Hepatocyte (in vitro differentiated cells): Measurements from ENCODE around the gene MINK1. TPM values are rescaled to one million over a fixed set of nuclear protein-coding genes. Genes with fewer than 3 reads are reported as not detected.

Experiments
- DNase-seq: peaks from one replicate; pipeline ENCODE4 v3.0.0-alpha.2; 2016; ENCODE audit warnings: low spot score
- H2AFZ ChIP-seq: fragments of 200-600 bp; sonication (generic); 2 replicates; pipeline ENCODE4 v1.6.0; 2016; ENCODE audit warnings: antibody characterized with exemption, mild to moderate bottlenecking
- H3K27ac ChIP-seq: fragments of 200-600 bp; sonication (generic); 2 replicates; pipeline ENCODE4 v1.5.1; 2016; ENCODE audit warnings: mild to moderate bottlenecking
- H3K27me3 ChIP-seq: fragments of 200-600 bp; sonication (generic); 2 replicates; pipeline ENCODE4 v1.6.1; 2016
- H3K36me3 ChIP-seq: fragments of 200-600 bp; sonication (generic); replicated peaks from 2 replicates; pipeline ENCODE4 v1.5.1; 2016; ENCODE audit warnings: low read depth; ENCODE audit not compliant: insufficient read depth
- H3K4me1 ChIP-seq: fragments of 200-600 bp; sonication (generic); 2 replicates; pipeline ENCODE4 v1.5.1; 2016; ENCODE audit warnings: mild to moderate bottlenecking, moderate library complexity; ENCODE audit not compliant: insufficient read depth
- H3K4me2 ChIP-seq: fragments of 200-600 bp; sonication (generic); 2 replicates; pipeline ENCODE4 v1.6.0; 2016
- H3K4me3 ChIP-seq: fragments of 200-600 bp; sonication (generic); 2 replicates; pipeline ENCODE4 v1.5.1; 2016; ENCODE audit warnings: mild to moderate bottlenecking
- H3K79me2 ChIP-seq: fragments of 200-600 bp; sonication (generic); 2 replicates; pipeline ENCODE4 v1.6.0; 2017; ENCODE audit warnings: mild to moderate bottlenecking
- H3K9me2 ChIP-seq: fragments of 200-600 bp; sonication (generic); replicated peaks from 2 replicates; pipeline ENCODE4 v1.6.0; 2017; ENCODE audit warnings: mild to moderate bottlenecking; ENCODE audit not compliant: insufficient read depth
- H3K9me3 ChIP-seq: fragments of 200-600 bp; sonication (generic); 2 replicates; pipeline ENCODE4 v1.5.1; 2016; ENCODE audit warnings: low read depth, mild to moderate bottlenecking
- H4K20me1 ChIP-seq: fragments of 200-600 bp; sonication (generic); 2 replicates; pipeline ENCODE4 v1.6.0; 2016; ENCODE audit warnings: mild to moderate bottlenecking; ENCODE audit not compliant: insufficient read depth, poor library complexity, severe bottlenecking
- CTCF ChIP-seq: fragments of 200-600 bp; sonication (generic); IDR thresholded peaks from 2 replicates; pipeline ENCODE4 v1.5.1; 2016; ENCODE audit warnings: antibody characterized with exemption, mild to moderate bottlenecking; ENCODE audit not compliant: poor library complexity
- EZH2 ChIP-seq: fragments of 200-600 bp; sonication (generic); IDR thresholded peaks from 2 replicates; pipeline ENCODE4 v1.6.1; 2016; ENCODE audit warnings: antibody characterized with exemption, mild to moderate bottlenecking, borderline replicate concordance
- EZH2phosphoT487 ChIP-seq: fragments of 200-600 bp; sonication (generic); IDR thresholded peaks from one replicate; pipeline ENCODE4 v1.6.1; 2018; ENCODE audit warnings: antibody characterized with exemption, mild to moderate bottlenecking, low read depth, moderate library complexity; ENCODE audit not compliant: unreplicated experiment, severe bottlenecking
- WGBS: methylation state at CpG from one replicate; pipeline ENCODE4 v1.1.6; 2016; ENCODE audit warnings: low lambda C conversion rate; ENCODE audit errors: missing lambda C conversion rate; 5-methylcytosine and 5-hydroxymethylcytosine counted together
- polyA plus RNA-seq: library from polyadenylated mRNA; unstranded; fragments of >200 nt; fragmentation: Nextera tagmentation; extraction: Ambion mirVana; gene quantifications from 2 replicates; pipeline ENCODE4 v1.2.1, GENCODE V29; 2016
- total RNA-seq: library from RNA; depleted of rRNA; stranded (reverse); fragments of >200 nt; gene quantifications from 2 replicates; pipeline ENCODE4 v1.2.3, GENCODE V29; 2014

Gene MINK1
- total and polyA plus RNA-seq, 2 experiments from 2014 or later = 39.7 to 45.3 TPM

GRCh38 chr17:4938069-4938491 is 104.9 kb downstream of the MINK1 start:
- H3K4me3 ChIP-seq = no peak overlapping the region
- peaks cover 41% of the 10 kb centered on the region for H3K79me2 ChIP-seq
- WGBS = 94% methylated on average over 11 of the region's 11 CpGs
- H3K4me2 ChIP-seq = peak overlapping the region; percentile 94
- no peak overlapping the region for H2AFZ ChIP-seq
- no peaks in the 10 kb centered on the region for H3K27me3 ChIP-seq
- H3K27ac ChIP-seq = no peak overlapping the region
- H3K36me3 ChIP-seq = no peaks in the 10 kb centered on the region
- no peaks in the 10 kb centered on the region for H4K20me1 ChIP-seq
- no peaks in the 10 kb centered on the region for H3K9me3 ChIP-seq
- peaks cover 23% of the 10 kb centered on the region for H3K4me1 ChIP-seq
- TF ChIP-seq EZH2 (no peak), EZH2phosphoT487 (no peak), CTCF (no peak)
- no peak for DNase-seq
- H3K9me2 ChIP-seq = no peaks in the 10 kb centered on the region

- no peak for TF ChIP-seq EZH2
- no peak for TF ChIP-seq EZH2phosphoT487
- TF ChIP-seq CTCF = no peak
- no peaks in the 10 kb centered on the region for H4K20me1 ChIP-seq
- H3K27me3 ChIP-seq = no peaks in the 10 kb centered on the region
- no peaks in the 10 kb centered on the region for H3K36me3 ChIP-seq
- no peaks in the 10 kb centered on the region for H3K9me3 ChIP-seq
- H2AFZ ChIP-seq = peak overlapping the region; percentile 26
- no peaks in the 10 kb centered on the region for H3K9me2 ChIP-seq
- H3K4me1 ChIP-seq = peaks cover 23% of the 10 kb centered on the region
- WGBS = 69% methylated on average over 19 of the region's 19 CpGs
- H3K4me2 ChIP-seq = peak overlapping the region; percentile 94
- H3K79me2 ChIP-seq = peaks cover 44% of the 10 kb centered on the region
- peak overlapping the region; percentile 95 for H3K27ac ChIP-seq
- peak overlapping the region; percentile 63 for H3K4me3 ChIP-seq
- DNase-seq = no peak
These were observed 105.8 kb downstream of the MINK1 start for GRCh38 chr17:4938688-4939545.

GRCh38 chr17:4939546-4939795 is 106.3 kb downstream of the MINK1 start:
- no peak for TF ChIP-seq EZH2phosphoT487
- no peak for TF ChIP-seq EZH2
- no peak for TF ChIP-seq CTCF
- no peaks in the 10 kb centered on the region for H3K36me3 ChIP-seq
- no peaks in the 10 kb centered on the region for H4K20me1 ChIP-seq
- 0% methylated on average over 15 of the region's 16 CpGs for WGBS
- DNase-seq = no peak
- peaks cover 50% of the 10 kb centered on the region for H3K79me2 ChIP-seq
- peaks cover 23% of the 10 kb centered on the region for H3K4me1 ChIP-seq
- peak overlapping the region; percentile 94 for H3K4me2 ChIP-seq
- no peaks in the 10 kb centered on the region for H3K9me2 ChIP-seq
- H3K9me3 ChIP-seq = no peaks in the 10 kb centered on the region
- H3K27me3 ChIP-seq = no peaks in the 10 kb centered on the region
- H2AFZ ChIP-seq = peak overlapping the region; percentile 26
- peak overlapping the region; percentile 63 for H3K4me3 ChIP-seq
- peak overlapping the region; percentile 95 for H3K27ac ChIP-seq
